ENCODE measurements around the gene PPP3R2. TPM values are rescaled to one million over a fixed set of nuclear protein-coding genes. Genes with fewer than 3 reads are reported as not detected.

PPP3R2 gene
- not detected in 2 replicates for total RNA-seq
- long read RNA-seq = 0 reads

DNA sequence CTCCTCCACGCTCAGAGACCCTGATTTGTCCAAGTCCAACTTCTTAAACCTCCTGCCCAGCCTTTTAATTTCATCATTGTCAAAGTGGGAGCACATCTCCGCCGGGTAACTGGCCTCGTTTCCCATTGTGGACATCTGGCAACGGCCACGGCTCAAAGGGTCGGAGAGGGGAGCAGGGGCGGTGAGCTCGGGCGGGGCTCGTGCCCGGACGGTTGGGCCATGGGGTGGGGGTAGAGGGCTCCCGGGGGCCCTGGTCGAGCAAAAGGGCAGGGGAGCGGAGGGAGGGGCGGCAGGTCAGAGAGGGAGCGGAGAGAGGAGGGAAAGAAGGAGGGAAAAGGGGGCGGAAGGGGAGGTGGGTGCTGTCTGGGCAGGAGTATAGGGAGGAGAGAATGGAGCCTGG lies at the start of gene PPP3R2:
Gene PPP3R2, minus strand, starts transcription at position 174 of the 400 bp plus-strand sequence. Its CDS starts 48 bp downstream, at position 126.
- Mint-ChIP-seq H3K27me3 (ENCODE audit: unreplicated experiment) (peaks cover 32% of the 10 kb centered on the region), H3K4me1 (ENCODE audit: unreplicated experiment) (no peaks in the 10 kb centered on the region), H3K36me3 (ENCODE audit: unreplicated experiment) (no peaks in the 10 kb centered on the region), H3K4me3 (ENCODE audit: unreplicated experiment) (no peak within 1 kb of the TSS), H3K9me3 (ENCODE audit: unreplicated experiment) (no peaks in the 10 kb centered on the region), H3K27ac (ENCODE audit: unreplicated experiment) (no peak within 1 kb of the TSS)
- DNase-seq (ENCODE audit: extremely low spot score, unreplicated experiment) = no peak
- no peak for TF ChIP-seq CTCF (IDR thresholded peaks at IDR 0.05)

GRCh38 chr9:101639785-101640665 lies 45.3 kb upstream of the PPP3R2 start:
- no peak for TF ChIP-seq CTCF (IDR thresholded peaks at IDR 0.05)
- H3K36me3 Mint-ChIP-seq (ENCODE audit: unreplicated experiment) = no peaks in the 10 kb centered on the region
- no peak overlapping the region for H3K27ac Mint-ChIP-seq (ENCODE audit: unreplicated experiment)
- H3K4me1 Mint-ChIP-seq (ENCODE audit: unreplicated experiment) = no peaks in the 10 kb centered on the region
- H3K9me3 Mint-ChIP-seq (ENCODE audit: unreplicated experiment) = peaks cover 10% of the 10 kb centered on the region
- H3K4me3 Mint-ChIP-seq (ENCODE audit: unreplicated experiment) = no peak overlapping the region
- DNase-seq (ENCODE audit: extremely low spot score, unreplicated experiment) = no peak
- no peaks in the 10 kb centered on the region for H3K27me3 Mint-ChIP-seq (ENCODE audit: unreplicated experiment)

- Mint-ChIP-seq H3K36me3 (ENCODE audit: unreplicated experiment) (no peaks in the 10 kb centered on the region), H3K4me1 (ENCODE audit: unreplicated experiment) (no peaks in the 10 kb centered on the region), H3K4me3 (ENCODE audit: unreplicated experiment) (no peak overlapping the region), H3K27me3 (ENCODE audit: unreplicated experiment) (no peaks in the 10 kb centered on the region), H3K27ac (ENCODE audit: unreplicated experiment) (no peak overlapping the region), H3K9me3 (ENCODE audit: unreplicated experiment) (peaks cover 10% of the 10 kb centered on the region)
- no peak for TF ChIP-seq CTCF (IDR thresholded peaks at IDR 0.05)
- no peak for DNase-seq (ENCODE audit: extremely low spot score, unreplicated experiment)
These were observed 44.5 kb upstream of the PPP3R2 start for GRCh38 chr9:101639311-101639710.

GRCh38 chr9:101636247-101636646 lies 41.5 kb upstream of the PPP3R2 start:
- Mint-ChIP-seq H3K4me1 (ENCODE audit: unreplicated experiment) (no peaks in the 10 kb centered on the region), H3K27ac (ENCODE audit: unreplicated experiment) (no peak overlapping the region), H3K36me3 (ENCODE audit: unreplicated experiment) (no peaks in the 10 kb centered on the region), H3K4me3 (ENCODE audit: unreplicated experiment) (no peak overlapping the region), H3K27me3 (ENCODE audit: unreplicated experiment) (peaks cover 6% of the 10 kb centered on the region), H3K9me3 (ENCODE audit: unreplicated experiment) (peaks cover 3% of the 10 kb centered on the region)
- no peak for DNase-seq (ENCODE audit: extremely low spot score, unreplicated experiment)
- TF ChIP-seq CTCF (IDR thresholded peaks at IDR 0.05) = no peak

- Mint-ChIP-seq H3K9me3 (ENCODE audit: unreplicated experiment) (no peaks in the 10 kb centered on the region), H3K27me3 (ENCODE audit: unreplicated experiment) (peaks cover 6% of the 10 kb centered on the region), H3K36me3 (ENCODE audit: unreplicated experiment) (no peaks in the 10 kb centered on the region), H3K27ac (ENCODE audit: unreplicated experiment) (no peak overlapping the region), H3K4me3 (ENCODE audit: unreplicated experiment) (no peak overlapping the region), H3K4me1 (ENCODE audit: unreplicated experiment) (no peaks in the 10 kb centered on the region)
- no peak for DNase-seq (ENCODE audit: extremely low spot score, unreplicated experiment)
- TF ChIP-seq CTCF (IDR thresholded peaks at IDR 0.05) = no peak
These were observed 40.7 kb upstream of the PPP3R2 start for GRCh38 chr9:101635473-101635872.

All from osteocyte (in vitro differentiated cells).